Measurements from ENCODE around the gene EFL1. TPM values are rescaled to one million over a fixed set of nuclear protein-coding genes. Genes with fewer than 3 reads are reported as not detected.

EFL1 gene
- polyA plus RNA-seq, 3 donors from 2014 or later = 9.4 to 22.5 (median 15.3) TPM

GRCh38 chr15:82146576-82146975, 116.0 kb downstream of the EFL1 start:
- Mint-ChIP-seq H3K27ac (peak overlapping the region in 1 of 6 donors; percentile 17), H3K4me3 (no peak overlapping the region), H3K9me3 (no peaks in the 10 kb centered on the region), H3K36me3 (peaks cover 9 to 26% (median 18%) of the 10 kb centered on the region in 3 donors), H3K4me1 (no peaks in the 10 kb centered on the region), H3K27me3 (ENCODE audit: low read depth in 3 of 3) (peaks cover 0 to 4% (median 0%) of the 10 kb centered on the region in 3 donors)
- no peak for DNase-seq

GRCh38 chr15:82143390-82144385, 118.8 kb downstream of the EFL1 start:
- no peaks in the 10 kb centered on the region for H3K4me1 Mint-ChIP-seq
- peaks cover 6 to 10% (median 7%) of the 10 kb centered on the region in 3 donors for H3K36me3 Mint-ChIP-seq
- no peak for DNase-seq
- no peak overlapping the region for H3K27ac Mint-ChIP-seq
- no peak overlapping the region for H3K4me3 Mint-ChIP-seq
- H3K27me3 Mint-ChIP-seq (ENCODE audit: low read depth in 3 of 3) = peaks cover 0 to 2% (median 2%) of the 10 kb centered on the region in 3 donors
- H3K9me3 Mint-ChIP-seq = no peaks in the 10 kb centered on the region

GRCh38 chr15:82140886-82141285, 121.6 kb downstream of the EFL1 start:
- Mint-ChIP-seq H3K9me3 (no peaks in the 10 kb centered on the region), H3K4me3 (no peak overlapping the region), H3K27me3 (ENCODE audit: low read depth in 3 of 3) (peaks cover 0 to 2% (median 2%) of the 10 kb centered on the region in 3 donors), H3K4me1 (no peaks in the 10 kb centered on the region), H3K36me3 (peaks cover 14 to 18% (median 15%) of the 10 kb centered on the region in 3 donors), H3K27ac (peak overlapping the region in 1 of 6 donors; percentile 48)
- no peak for DNase-seq

GRCh38 chr15:82139823-82140268, 122.7 kb downstream of the EFL1 start:
- Mint-ChIP-seq H3K36me3 (peaks cover 14 to 24% (median 20%) of the 10 kb centered on the region in 3 donors), H3K4me1 (no peaks in the 10 kb centered on the region), H3K27me3 (ENCODE audit: low read depth in 3 of 3) (peaks cover 0 to 2% (median 2%) of the 10 kb centered on the region in 3 donors), H3K4me3 (no peak overlapping the region), H3K9me3 (no peaks in the 10 kb centered on the region), H3K27ac (peak overlapping the region in 1 of 6 donors; percentile 58)
- peak in 1 of 3 donors; percentile 9 for DNase-seq

GRCh38 chr15:82138306-82138705, 124.2 kb downstream of the EFL1 start:
- H3K4me3 Mint-ChIP-seq = no peak overlapping the region
- no peak overlapping the region for H3K27ac Mint-ChIP-seq

GRCh38 chr15:82137261-82137660, 125.3 kb downstream of the EFL1 start:
- H3K4me3 Mint-ChIP-seq = no peak overlapping the region
- H3K27ac Mint-ChIP-seq = no peak overlapping the region
- H3K36me3 Mint-ChIP-seq = peaks cover 24 to 48% (median 26%) of the 10 kb centered on the region in 3 donors
- DNase-seq = no peak
- H3K27me3 Mint-ChIP-seq (ENCODE audit: low read depth in 3 of 3) = peaks cover 0 to 2% (median 2%) of the 10 kb centered on the region in 3 donors
- no peaks in the 10 kb centered on the region for H3K4me1 Mint-ChIP-seq
- H3K9me3 Mint-ChIP-seq = no peaks in the 10 kb centered on the region

More at GRCh38 chr15:82138306-82138705, 124.2 kb downstream of the EFL1 start:
- no peaks in the 10 kb centered on the region for H3K4me1 Mint-ChIP-seq
- no peak for DNase-seq
- peaks cover 18 to 38% (median 27%) of the 10 kb centered on the region in 3 donors for H3K36me3 Mint-ChIP-seq
- no peaks in the 10 kb centered on the region for H3K9me3 Mint-ChIP-seq
- H3K27me3 Mint-ChIP-seq (ENCODE audit: low read depth in 3 of 3) = peaks cover 0 to 2% (median 2%) of the 10 kb centered on the region in 3 donors

GRCh38 chr15:82136120-82136519, 126.4 kb downstream of the EFL1 start:
- Mint-ChIP-seq H3K4me3 (no peak overlapping the region), H3K27ac (no peak overlapping the region), H3K27me3 (ENCODE audit: low read depth in 3 of 3) (no peaks in the 10 kb centered on the region), H3K9me3 (no peaks in the 10 kb centered on the region), H3K4me1 (no peaks in the 10 kb centered on the region), H3K36me3 (peaks cover 25 to 54% (median 29%) of the 10 kb centered on the region in 3 donors)
- DNase-seq = no peak

GRCh38 chr15:82135638-82136037, 126.9 kb downstream of the EFL1 start:
- Mint-ChIP-seq H3K36me3 (peaks cover 25 to 57% (median 29%) of the 10 kb centered on the region in 3 donors), H3K9me3 (no peaks in the 10 kb centered on the region), H3K4me3 (no peak overlapping the region), H3K4me1 (no peaks in the 10 kb centered on the region), H3K27me3 (ENCODE audit: low read depth in 3 of 3) (no peaks in the 10 kb centered on the region), H3K27ac (no peak overlapping the region)
- DNase-seq = no peak

- no peak for DNase-seq
- Mint-ChIP-seq H3K36me3 (peaks cover 30 to 66% (median 32%) of the 10 kb centered on the region in 3 donors), H3K4me3 (no peak overlapping the region), H3K9me3 (no peaks in the 10 kb centered on the region), H3K4me1 (no peaks in the 10 kb centered on the region), H3K27ac (no peak overlapping the region), H3K27me3 (ENCODE audit: low read depth in 3 of 3) (peaks cover 0 to 2% (median 0%) of the 10 kb centered on the region in 3 donors)
Observed at GRCh38 chr15:82134461-82134860, 128.1 kb downstream of the EFL1 start.

GRCh38 chr15:82133251-82133650, 129.3 kb downstream of the EFL1 start:
- DNase-seq = no peak
- H3K36me3 Mint-ChIP-seq = peaks cover 28 to 66% (median 29%) of the 10 kb centered on the region in 3 donors

GRCh38 chr15:82132742-82133141, 129.8 kb downstream of the EFL1 start:
- H3K36me3 Mint-ChIP-seq = peaks cover 25 to 64% (median 26%) of the 10 kb centered on the region in 3 donors
- no peak overlapping the region for H3K27ac Mint-ChIP-seq

More at GRCh38 chr15:82133251-82133650, 129.3 kb downstream of the EFL1 start:
- no peak overlapping the region for H3K27ac Mint-ChIP-seq
- no peak overlapping the region for H3K4me3 Mint-ChIP-seq
- H3K9me3 Mint-ChIP-seq = no peaks in the 10 kb centered on the region
- peaks cover 0 to 2% (median 0%) of the 10 kb centered on the region in 3 donors for H3K27me3 Mint-ChIP-seq (ENCODE audit: low read depth in 3 of 3)
- H3K4me1 Mint-ChIP-seq = peaks cover 2 to 9% of the 10 kb centered on the region in 2 donors

GRCh38 chr15:82132096-82132495, 130.4 kb downstream of the EFL1 start:
- Mint-ChIP-seq H3K27ac (peak overlapping the region in 1 of 6 donors; percentile 19), H3K4me1 (peaks cover 2 to 9% of the 10 kb centered on the region in 2 donors), H3K36me3 (peaks cover 22 to 61% (median 23%) of the 10 kb centered on the region in 3 donors), H3K27me3 (ENCODE audit: low read depth in 3 of 3) (peaks cover 0 to 2% (median 0%) of the 10 kb centered on the region in 3 donors), H3K4me3 (no peak overlapping the region), H3K9me3 (no peaks in the 10 kb centered on the region)
- no peak for DNase-seq

More at GRCh38 chr15:82132742-82133141, 129.8 kb downstream of the EFL1 start:
- H3K9me3 Mint-ChIP-seq = no peaks in the 10 kb centered on the region
- no peak for DNase-seq
- peaks cover 2 to 9% of the 10 kb centered on the region in 2 donors for H3K4me1 Mint-ChIP-seq
- H3K27me3 Mint-ChIP-seq (ENCODE audit: low read depth in 3 of 3) = peaks cover 0 to 2% (median 0%) of the 10 kb centered on the region in 3 donors
- H3K4me3 Mint-ChIP-seq = no peak overlapping the region

GRCh38 chr15:82130248-82130647, 132.3 kb downstream of the EFL1 start:
- no peak for DNase-seq
- Mint-ChIP-seq H3K9me3 (no peaks in the 10 kb centered on the region), H3K4me3 (peak overlapping the region in 1 of 5 donors; percentile 34), H3K27ac (peak overlapping the region in 2 of 6 donors; percentile 9 to 51), H3K4me1 (peaks cover 2 to 9% of the 10 kb centered on the region in 2 donors), H3K27me3 (ENCODE audit: low read depth in 3 of 3) (peaks cover 0 to 2% (median 0%) of the 10 kb centered on the region in 3 donors), H3K36me3 (peaks cover 21 to 50% (median 23%) of the 10 kb centered on the region in 3 donors)

- H3K4me1 Mint-ChIP-seq = peaks cover 2 to 9% of the 10 kb centered on the region in 2 donors
- H3K9me3 Mint-ChIP-seq = no peaks in the 10 kb centered on the region
- H3K4me3 Mint-ChIP-seq = peak overlapping the region in 1 of 5 donors; percentile 34
- H3K27me3 Mint-ChIP-seq (ENCODE audit: low read depth in 3 of 3) = peaks cover 0 to 2% (median 2%) of the 10 kb centered on the region in 3 donors
- peaks cover 23 to 52% (median 24%) of the 10 kb centered on the region in 3 donors for H3K36me3 Mint-ChIP-seq
- no peak for DNase-seq
- H3K27ac Mint-ChIP-seq = peak overlapping the region in 1 of 6 donors; percentile 51
Observed at GRCh38 chr15:82129761-82130160, 132.8 kb downstream of the EFL1 start.
